GM12891 (cell line): ENCODE data around the gene PARP12.

Experiments
- POLR2A ChIP-seq: IDR thresholded peaks from 2 replicates; pipeline ENCODE4 v1.6.1; 2011; ENCODE audit warnings: low read depth, low read length, control low read depth
- TAF1 ChIP-seq: IDR thresholded peaks from 2 replicates; pipeline ENCODE4 v1.6.1; 2011; ENCODE audit warnings: low read depth, low read length, control low read depth

DNA sequence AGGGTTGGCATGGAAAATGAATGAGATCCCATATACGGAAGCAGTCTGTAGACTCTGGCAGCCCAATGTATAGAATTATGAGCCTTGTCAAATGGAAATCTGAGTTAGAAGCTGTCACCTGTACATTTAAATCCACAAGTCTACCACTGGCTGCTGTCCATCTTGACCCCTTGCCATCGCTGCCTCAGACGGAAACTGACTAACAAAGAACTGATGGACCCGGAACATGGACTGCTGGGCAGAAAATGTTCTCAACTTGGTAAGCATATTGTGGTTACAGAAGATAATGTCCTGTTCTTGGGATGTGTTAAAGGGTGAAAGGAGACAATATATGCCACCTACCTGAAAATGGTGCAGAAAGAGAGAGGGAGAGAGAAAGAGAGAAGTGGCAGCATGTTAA, 37.5 kb downstream of the PARP12 start:
- no peak for TF ChIP-seq POLR2A
- TF ChIP-seq TAF1, result no peak
